Measurements from ENCODE around the gene PCDHGA1.
"Not testable (repeated sequence)": the region's sequence is repeated elsewhere in the genome, so short reads cannot be mapped to it uniquely, and the experiment has no call there.

PCDHGA1 gene

DNA sequence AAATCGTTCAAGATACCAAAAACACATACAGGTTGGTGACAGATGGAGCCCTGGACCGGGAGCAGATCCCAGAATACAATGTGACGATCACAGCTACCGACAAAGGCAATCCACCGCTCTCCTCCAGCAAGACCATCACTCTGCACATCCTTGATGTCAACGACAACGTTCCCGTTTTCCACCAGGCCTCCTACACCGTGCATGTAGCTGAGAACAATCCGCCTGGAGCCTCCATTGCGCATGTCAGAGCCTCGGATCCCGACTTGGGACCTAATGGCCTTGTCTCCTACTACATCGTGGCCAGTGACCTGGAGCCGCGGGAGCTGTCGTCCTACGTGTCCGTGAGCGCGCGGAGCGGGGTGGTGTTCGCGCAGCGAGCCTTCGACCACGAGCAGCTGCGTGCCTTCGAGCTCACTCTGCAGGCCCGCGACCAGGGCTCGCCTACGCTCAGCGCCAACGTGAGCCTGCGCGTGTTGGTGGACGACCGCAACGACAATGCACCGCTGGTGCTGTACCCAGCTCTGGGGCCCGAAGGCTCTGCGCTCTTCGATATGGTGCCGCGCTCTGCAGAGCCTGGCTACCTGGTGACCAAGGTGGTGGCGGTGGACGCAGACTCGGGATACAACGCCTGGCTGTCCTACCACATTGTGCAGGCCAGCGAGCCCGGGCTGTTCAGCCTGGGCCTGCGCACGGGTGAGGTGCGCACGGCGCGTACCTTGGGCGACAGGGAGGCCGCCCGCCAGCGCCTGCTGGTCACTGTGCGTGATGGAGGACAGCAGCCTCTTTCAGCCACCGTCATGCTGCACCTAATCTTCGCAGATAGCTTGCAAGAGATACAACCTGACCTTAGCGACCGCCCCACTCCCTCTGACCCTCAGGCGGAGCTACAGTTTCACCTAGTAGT lies 41.5 kb downstream of the PCDHGA1 start:
- H3K9ac ChIP-seq (ENCODE audit: low read length) = no peak overlapping the region
- no CpG with 5 or more reads among the region's 69 CpGs for WGBS (ENCODE audit: extremely low coverage, insufficient coverage, low lambda C conversion rate)
- H3K56ac ChIP-seq (ENCODE audit: low read length) = no peak overlapping the region
- no peak overlapping the region for H2BK120ac ChIP-seq (ENCODE audit: low read depth, low read length)
- H3K79me1 ChIP-seq (ENCODE audit: low read length) = no peaks in the 10 kb centered on the region
- H2BK5ac ChIP-seq (ENCODE audit: low read length) = no peak overlapping the region
- no peaks in the 10 kb centered on the region for H3K27me3 ChIP-seq (ENCODE audit: insufficient read depth, low read length, poor library complexity)
- H2BK15ac ChIP-seq (replicated peaks; ENCODE audit: low read depth) = no peak overlapping the region
- H3K4me3 ChIP-seq (ENCODE audit: low read length) = no peak overlapping the region
- H3K79me2 ChIP-seq (ENCODE audit: control insufficient read depth, insufficient read depth, low read length) = no peaks in the 10 kb centered on the region
- H4K5ac ChIP-seq (ENCODE audit: low read length) = no peak overlapping the region
- H3K4me2 ChIP-seq (ENCODE audit: low read length) = no peak overlapping the region
- no peak overlapping the region for H3K18ac ChIP-seq (ENCODE audit: low read length)
- H3K23ac ChIP-seq (ENCODE audit: low read length) = no peak overlapping the region
- H3K4me1 ChIP-seq (ENCODE audit: control insufficient read depth, low read depth, low read length) = no peaks in the 10 kb centered on the region
- no peak overlapping the region for H3K4ac ChIP-seq (ENCODE audit: low read depth, low read length)
- no peak overlapping the region for H2AK5ac ChIP-seq (ENCODE audit: low read length)
- H3K27ac ChIP-seq (ENCODE audit: low read depth, low read length) = no peak overlapping the region
- DNase-seq = no peak
- H3K36me3 ChIP-seq (ENCODE audit: control insufficient read depth, insufficient read depth, low read length) = no peaks in the 10 kb centered on the region
- H4K8ac ChIP-seq (ENCODE audit: low read depth, low read length) = no peak overlapping the region

DNA sequence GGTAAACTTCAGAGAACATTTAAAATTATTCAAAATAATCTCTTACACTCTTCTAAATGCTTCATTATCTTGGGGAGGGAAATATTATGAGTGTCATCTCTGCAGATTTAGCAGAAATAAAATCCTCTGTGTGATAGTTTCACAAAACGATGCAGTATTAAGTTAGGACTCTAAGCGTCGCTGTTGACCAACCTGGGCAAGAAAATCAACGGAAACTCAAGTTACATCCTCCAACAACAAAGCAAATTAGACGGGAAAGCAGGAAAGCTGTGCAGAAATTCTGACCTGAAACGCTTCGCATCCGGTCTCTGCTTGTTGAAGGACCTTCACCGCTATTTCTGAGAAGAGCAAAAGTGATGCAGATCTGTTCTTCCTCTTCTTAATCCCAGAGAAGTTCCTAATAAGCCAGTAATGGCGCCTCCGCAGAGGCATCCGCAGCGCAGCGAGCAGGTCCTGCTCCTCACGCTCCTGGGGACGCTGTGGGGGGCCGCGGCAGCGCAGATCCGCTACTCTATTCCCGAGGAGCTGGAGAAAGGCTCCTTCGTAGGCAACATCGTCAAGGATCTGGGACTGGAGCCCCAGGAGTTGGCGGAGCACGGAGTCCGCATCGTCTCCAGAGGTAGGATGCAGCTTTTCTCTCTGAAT lies 43.5 kb downstream of the PCDHGA1 start, which contains the start of gene PCDHGA6:
Gene PCDHGA6 (plus strand): TSS at position 219 of the 645 bp plus-strand sequence. CDS start 193 bp downstream, at position 412.
- H3K18ac ChIP-seq (ENCODE audit: low read length) = no peak within 1 kb of the TSS
- no peak within 1 kb of the TSS for H2AK5ac ChIP-seq (ENCODE audit: low read length)
- no peak within 1 kb of the TSS for H3K9ac ChIP-seq (ENCODE audit: low read length)
- no CpG with 5 or more reads among the region's 27 CpGs for WGBS (ENCODE audit: extremely low coverage, insufficient coverage, low lambda C conversion rate)
- no peak within 1 kb of the TSS for H4K8ac ChIP-seq (ENCODE audit: low read depth, low read length)
- H3K4me3 ChIP-seq (ENCODE audit: low read length) = no peak within 1 kb of the TSS
- H3K79me1 ChIP-seq (ENCODE audit: low read length) = no peaks in the 10 kb centered on the region
- H3K56ac ChIP-seq (ENCODE audit: low read length) = no peak within 1 kb of the TSS
- no peak within 1 kb of the TSS for H4K5ac ChIP-seq (ENCODE audit: low read length)
- no peak within 1 kb of the TSS for H2BK15ac ChIP-seq (replicated peaks; ENCODE audit: low read depth)
- no peak within 1 kb of the TSS for H3K23ac ChIP-seq (ENCODE audit: low read length)
- no peak within 1 kb of the TSS for H3K27ac ChIP-seq (ENCODE audit: low read depth, low read length)
- no peak within 1 kb of the TSS for H3K4me2 ChIP-seq (ENCODE audit: low read length)
- H3K4me1 ChIP-seq (ENCODE audit: control insufficient read depth, low read depth, low read length) = no peaks in the 10 kb centered on the region
- no peak for DNase-seq
- H2BK5ac ChIP-seq (ENCODE audit: low read length) = no peak within 1 kb of the TSS
- H3K36me3 ChIP-seq (ENCODE audit: control insufficient read depth, insufficient read depth, low read length) = no peaks in the 10 kb centered on the region
- no peak within 1 kb of the TSS for H3K4ac ChIP-seq (ENCODE audit: low read depth, low read length)
- H3K27me3 ChIP-seq (ENCODE audit: insufficient read depth, low read length, poor library complexity) = no peaks in the 10 kb centered on the region
- no peaks in the 10 kb centered on the region for H3K79me2 ChIP-seq (ENCODE audit: control insufficient read depth, insufficient read depth, low read length)
- no peak within 1 kb of the TSS for H2BK120ac ChIP-seq (ENCODE audit: low read depth, low read length)

GRCh38 chr5:141374627-141375026 lies 44.3 kb downstream of the PCDHGA1 start:
- Histone ChIP-seq H3K4ac (ENCODE audit: low read depth, low read length) (no peak overlapping the region), H3K36me3 (ENCODE audit: control insufficient read depth, insufficient read depth, low read length) (no peaks in the 10 kb centered on the region), H3K27me3 (ENCODE audit: insufficient read depth, low read length, poor library complexity) (no peaks in the 10 kb centered on the region), H4K5ac (ENCODE audit: low read length) (no peak overlapping the region), H2BK5ac (ENCODE audit: low read length) (no peak overlapping the region), H3K9ac (ENCODE audit: low read length) (no peak overlapping the region), H3K4me2 (ENCODE audit: low read length) (no peak overlapping the region), H3K18ac (ENCODE audit: low read length) (no peak overlapping the region), H2BK15ac (replicated peaks; ENCODE audit: low read depth) (no peak overlapping the region), H3K23ac (ENCODE audit: low read length) (no peak overlapping the region), H2AK5ac (ENCODE audit: low read length) (no peak overlapping the region), H3K79me1 (ENCODE audit: low read length) (no peaks in the 10 kb centered on the region), H3K4me3 (ENCODE audit: low read length) (no peak overlapping the region), H3K56ac (ENCODE audit: low read length) (no peak overlapping the region), H4K8ac (ENCODE audit: low read depth, low read length) (no peak overlapping the region), H3K4me1 (ENCODE audit: control insufficient read depth, low read depth, low read length) (no peaks in the 10 kb centered on the region), H3K79me2 (ENCODE audit: control insufficient read depth, insufficient read depth, low read length) (no peaks in the 10 kb centered on the region), H2BK120ac (ENCODE audit: low read depth, low read length) (no peak overlapping the region), H3K27ac (ENCODE audit: low read depth, low read length) (no peak overlapping the region)
- DNase-seq = no peak
- WGBS (ENCODE audit: extremely low coverage, insufficient coverage, low lambda C conversion rate) = no CpG with 5 or more reads among the region's 14 CpGs

DNA sequence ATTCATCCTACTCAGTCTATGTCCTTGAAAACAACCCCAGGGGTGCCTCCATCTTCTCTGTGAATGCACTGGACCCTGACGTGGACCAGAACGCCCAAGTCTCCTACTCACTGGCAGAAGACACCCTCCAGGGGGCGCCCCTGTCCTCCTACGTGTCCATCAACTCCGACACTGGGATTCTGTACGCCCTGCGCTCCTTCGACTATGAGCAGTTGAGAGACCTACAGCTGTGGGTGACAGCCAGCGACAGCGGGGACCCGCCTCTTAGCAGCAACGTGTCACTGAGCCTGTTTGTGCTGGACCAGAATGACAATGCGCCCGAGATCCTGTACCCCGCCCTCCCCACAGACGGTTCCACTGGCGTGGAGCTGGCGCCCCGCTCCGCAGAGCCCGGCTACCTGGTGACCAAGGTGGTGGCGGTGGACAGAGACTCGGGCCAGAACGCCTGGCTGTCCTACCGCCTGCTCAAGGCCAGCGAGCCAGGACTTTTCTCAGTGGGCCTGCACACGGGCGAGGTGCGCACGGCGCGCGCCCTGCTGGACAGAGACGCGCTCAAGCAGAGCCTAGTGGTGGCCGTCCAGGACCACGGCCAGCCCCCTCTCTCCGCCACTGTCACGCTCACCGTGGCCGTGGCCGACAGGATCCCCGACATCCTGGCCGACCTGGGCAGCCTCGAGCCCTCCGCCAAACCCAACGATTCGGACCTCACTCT lies 45.3 kb downstream of the PCDHGA1 start:
- not testable (repeated sequence) for H4K8ac ChIP-seq (ENCODE audit: low read depth, low read length); H2BK15ac ChIP-seq (replicated peaks; ENCODE audit: low read depth); H3K4me1 ChIP-seq (ENCODE audit: control insufficient read depth, low read depth, low read length); H3K56ac ChIP-seq (ENCODE audit: low read length); H4K5ac ChIP-seq (ENCODE audit: low read length); H2BK5ac ChIP-seq (ENCODE audit: low read length); H3K79me1 ChIP-seq (ENCODE audit: low read length); H3K4me2 ChIP-seq (ENCODE audit: low read length); H3K23ac ChIP-seq (ENCODE audit: low read length); DNase-seq; H3K9ac ChIP-seq (ENCODE audit: low read length); H3K36me3 ChIP-seq (ENCODE audit: control insufficient read depth, insufficient read depth, low read length); H2AK5ac ChIP-seq (ENCODE audit: low read length); H3K79me2 ChIP-seq (ENCODE audit: control insufficient read depth, insufficient read depth, low read length); H3K18ac ChIP-seq (ENCODE audit: low read length); H2BK120ac ChIP-seq (ENCODE audit: low read depth, low read length); H3K27me3 ChIP-seq (ENCODE audit: insufficient read depth, low read length, poor library complexity); H3K4me3 ChIP-seq (ENCODE audit: low read length); H3K27ac ChIP-seq (ENCODE audit: low read depth, low read length); H3K4ac ChIP-seq (ENCODE audit: low read depth, low read length)
- WGBS (ENCODE audit: extremely low coverage, insufficient coverage, low lambda C conversion rate) = no CpG with 5 or more reads among the region's 48 CpGs

DNA sequence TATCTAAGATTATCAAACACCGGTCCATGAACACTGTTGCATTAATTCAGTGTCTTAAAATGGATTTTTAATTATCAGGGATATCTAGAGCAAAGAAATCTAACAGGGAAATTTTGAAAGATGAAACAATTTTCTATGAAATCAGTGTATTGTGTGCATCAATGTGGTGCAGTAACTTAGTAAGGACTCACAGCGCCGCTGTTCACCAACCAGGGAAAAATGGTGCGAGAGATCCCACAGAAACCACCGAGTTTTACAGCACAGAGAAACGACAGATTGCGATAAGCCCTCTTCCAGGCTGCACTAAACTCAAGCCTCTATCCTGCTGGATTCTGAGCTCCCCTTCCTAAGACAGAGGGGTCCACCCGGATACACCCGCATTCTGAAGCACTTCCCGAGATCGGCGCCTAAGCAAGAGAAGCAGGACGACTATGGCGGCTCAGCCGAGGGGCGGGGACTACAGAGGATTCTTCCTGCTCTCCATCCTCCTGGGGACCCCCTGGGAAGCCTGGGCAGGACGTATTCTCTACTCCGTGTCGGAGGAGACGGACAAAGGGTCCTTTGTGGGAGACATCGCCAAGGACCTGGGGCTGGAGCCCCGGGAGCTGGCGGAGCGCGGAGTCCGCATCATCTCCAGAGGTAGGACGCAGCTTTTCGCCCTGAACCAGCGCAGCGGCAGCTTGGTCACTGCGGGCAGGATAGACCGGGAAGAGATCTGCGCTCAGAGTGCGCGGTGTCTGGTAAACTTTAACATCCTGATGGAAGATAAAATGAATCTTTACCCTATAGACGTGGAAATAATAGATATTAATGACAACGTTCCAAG lies 52.4 kb downstream of the PCDHGA1 start, which contains the start of gene PCDHGA7:
Gene PCDHGA7 (plus strand): TSS at position 274 of the 826 bp plus-strand sequence. CDS start 158 bp downstream, at position 432.
- H3K4me2 ChIP-seq (ENCODE audit: low read length) = no peak within 1 kb of the TSS
- H3K27me3 ChIP-seq (ENCODE audit: insufficient read depth, low read length, poor library complexity) = no peaks in the 10 kb centered on the region
- H3K9ac ChIP-seq (ENCODE audit: low read length) = no peak within 1 kb of the TSS
- H3K56ac ChIP-seq (ENCODE audit: low read length) = no peak within 1 kb of the TSS
- H3K4me1 ChIP-seq (ENCODE audit: control insufficient read depth, low read depth, low read length) = no peaks in the 10 kb centered on the region
- no CpG with 5 or more reads among the region's 37 CpGs for WGBS (ENCODE audit: extremely low coverage, insufficient coverage, low lambda C conversion rate)
- no peak within 1 kb of the TSS for H2AK5ac ChIP-seq (ENCODE audit: low read length)
- no peak within 1 kb of the TSS for H2BK120ac ChIP-seq (ENCODE audit: low read depth, low read length)
- H2BK15ac ChIP-seq (replicated peaks; ENCODE audit: low read depth) = no peak within 1 kb of the TSS
- H3K4me3 ChIP-seq (ENCODE audit: low read length) = no peak within 1 kb of the TSS
- H3K4ac ChIP-seq (ENCODE audit: low read depth, low read length) = no peak within 1 kb of the TSS
- no peaks in the 10 kb centered on the region for H3K79me2 ChIP-seq (ENCODE audit: control insufficient read depth, insufficient read depth, low read length)
- H3K79me1 ChIP-seq (ENCODE audit: low read length) = no peaks in the 10 kb centered on the region
- H3K23ac ChIP-seq (ENCODE audit: low read length) = no peak within 1 kb of the TSS
- no peak within 1 kb of the TSS for H4K5ac ChIP-seq (ENCODE audit: low read length)
- H3K27ac ChIP-seq (ENCODE audit: low read depth, low read length) = no peak within 1 kb of the TSS
- H3K18ac ChIP-seq (ENCODE audit: low read length) = no peak within 1 kb of the TSS
- no peak within 1 kb of the TSS for H4K8ac ChIP-seq (ENCODE audit: low read depth, low read length)
- no peak for DNase-seq
- no peak within 1 kb of the TSS for H2BK5ac ChIP-seq (ENCODE audit: low read length)
- no peaks in the 10 kb centered on the region for H3K36me3 ChIP-seq (ENCODE audit: control insufficient read depth, insufficient read depth, low read length)
